ENCODE results near the gene BDH2. TPM values are rescaled to one million over a fixed set of nuclear protein-coding genes. Genes with fewer than 3 reads are reported as not detected.

Gene BDH2
- total RNA-seq, 2 donors from 2014 or later = 25.4 to 40.2 TPM

- 90 to 92% methylated on average over 3 of the region's 3 CpGs for WGBS, 2 donors
- ATAC-seq (no peak), DNase-seq (no peak)
Observed at GRCh38 chr4:103052145-103052544, 47.5 kb downstream of the BDH2 start.

GRCh38 chr4:103050736-103051436, 48.7 kb downstream of the BDH2 start:
- no peak for ATAC-seq
- intact Hi-C loops (cut with DNase I) = no loop called here
- Histone ChIP-seq H3K27ac (no peak overlapping the region), H3K4me3 (no peak overlapping the region), H3K36me3 (replicated peaks in 1 of 2; ENCODE audit: insufficient read depth in 1 of 2, low read depth in 2 of 2) (no peaks in the 10 kb centered on the region), H3K9me3 (no peaks in the 10 kb centered on the region), H3K27me3 (no peaks in the 10 kb centered on the region), H3K4me1 (no peaks in the 10 kb centered on the region)
- no peak for DNase-seq
- TF ChIP-seq, protein P1, sequence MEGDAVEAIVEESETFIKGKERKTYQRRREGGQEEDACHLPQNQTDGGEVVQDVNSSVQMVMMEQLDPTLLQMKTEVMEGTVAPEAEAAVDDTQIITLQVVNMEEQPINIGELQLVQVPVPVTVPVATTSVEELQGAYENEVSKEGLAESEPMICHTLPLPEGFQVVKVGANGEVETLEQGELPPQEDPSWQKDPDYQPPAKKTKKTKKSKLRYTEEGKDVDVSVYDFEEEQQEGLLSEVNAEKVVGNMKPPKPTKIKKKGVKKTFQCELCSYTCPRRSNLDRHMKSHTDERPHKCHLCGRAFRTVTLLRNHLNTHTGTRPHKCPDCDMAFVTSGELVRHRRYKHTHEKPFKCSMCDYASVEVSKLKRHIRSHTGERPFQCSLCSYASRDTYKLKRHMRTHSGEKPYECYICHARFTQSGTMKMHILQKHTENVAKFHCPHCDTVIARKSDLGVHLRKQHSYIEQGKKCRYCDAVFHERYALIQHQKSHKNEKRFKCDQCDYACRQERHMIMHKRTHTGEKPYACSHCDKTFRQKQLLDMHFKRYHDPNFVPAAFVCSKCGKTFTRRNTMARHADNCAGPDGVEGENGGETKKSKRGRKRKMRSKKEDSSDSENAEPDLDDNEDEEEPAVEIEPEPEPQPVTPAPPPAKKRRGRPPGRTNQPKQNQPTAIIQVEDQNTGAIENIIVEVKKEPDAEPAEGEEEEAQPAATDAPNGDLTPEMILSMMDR (IDR thresholded peaks at IDR 0.05) = no peak
- no peak for TF ChIP-seq POLR2A (IDR thresholded peaks at IDR 0.05)
- WGBS, 2 donors = 38 to 39% methylated on average over 2 of the region's 2 CpGs

More at GRCh38 chr4:103052145-103052544, 47.5 kb downstream of the BDH2 start:
- H3K36me3 ChIP-seq (replicated peaks in 1 of 2; ENCODE audit: insufficient read depth in 1 of 2, low read depth in 2 of 2) = no peaks in the 10 kb centered on the region
- H3K4me1 ChIP-seq = no peaks in the 10 kb centered on the region
- TF ChIP-seq, protein P1 (IDR thresholded peaks at IDR 0.05) = no peak
- no peak for TF ChIP-seq POLR2A (IDR thresholded peaks at IDR 0.05)
- no peaks in the 10 kb centered on the region for H3K27me3 ChIP-seq
- intact Hi-C loops (cut with DNase I) = no loop called here
- H3K4me3 ChIP-seq = no peak overlapping the region
- no peaks in the 10 kb centered on the region for H3K9me3 ChIP-seq
- H3K27ac ChIP-seq = no peak overlapping the region

DNA sequence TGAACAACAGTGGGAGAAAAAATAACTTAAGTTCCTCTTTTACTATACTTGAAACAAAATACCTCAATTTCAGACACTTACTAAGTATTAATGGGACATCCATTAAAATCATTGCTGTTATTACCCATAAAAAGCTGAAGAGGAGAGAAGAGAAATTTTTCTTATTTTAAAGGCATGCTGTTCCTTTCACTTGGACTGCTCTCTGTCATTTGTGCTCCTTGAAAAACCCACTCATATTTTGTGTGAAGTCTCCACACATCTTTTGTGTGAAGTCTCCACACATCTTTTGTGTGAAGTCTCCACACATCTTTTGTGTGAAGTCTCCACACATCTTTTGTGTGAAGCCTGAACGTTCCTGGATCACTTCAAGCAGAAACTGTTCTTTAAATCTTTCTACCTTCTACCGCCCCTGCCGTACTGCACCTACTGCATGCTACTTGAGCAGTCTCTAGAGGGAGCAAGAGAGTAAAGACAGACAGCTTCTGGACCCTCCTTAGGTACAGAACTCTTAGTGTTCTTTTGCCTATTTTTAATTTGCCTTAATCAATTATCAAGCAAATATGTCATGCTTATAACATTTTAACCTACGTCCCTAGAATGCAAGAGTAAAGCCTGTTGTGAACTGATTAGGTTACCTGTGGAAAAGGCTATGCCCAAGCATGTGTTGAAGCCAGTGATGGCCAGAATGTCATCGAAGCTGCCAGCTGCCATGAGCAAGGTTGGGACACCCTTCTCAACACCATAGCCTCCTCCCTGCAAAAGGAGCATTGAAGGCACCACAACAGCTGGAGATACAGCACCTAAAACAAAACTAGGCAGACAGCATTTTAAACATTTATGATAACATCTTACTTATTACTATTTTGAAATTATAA, 53.0 kb downstream of the BDH2 start:
- intact Hi-C loops (cut with DNase I) = no loop called here
- no peak for TF ChIP-seq POLR2A (IDR thresholded peaks at IDR 0.05)
- TF ChIP-seq, protein P1 (IDR thresholded peaks at IDR 0.05) = peak; percentile 30 to 69 (median 59)
- no peaks in the 10 kb centered on the region for H3K36me3 ChIP-seq (replicated peaks in 1 of 2; ENCODE audit: insufficient read depth in 1 of 2, low read depth in 2 of 2)
- no peaks in the 10 kb centered on the region for H3K27me3 ChIP-seq
- peak; percentile 25 to 40 (median 38) for DNase-seq
- ATAC-seq = peak; percentile 81
- no peaks in the 10 kb centered on the region for H3K9me3 ChIP-seq
- 30 to 32% methylated on average over 5 of the region's 5 CpGs for WGBS, 2 donors
- H3K27ac ChIP-seq = no peak overlapping the region
- H3K4me3 ChIP-seq = no peak overlapping the region
- no peaks in the 10 kb centered on the region for H3K4me1 ChIP-seq

DNA sequence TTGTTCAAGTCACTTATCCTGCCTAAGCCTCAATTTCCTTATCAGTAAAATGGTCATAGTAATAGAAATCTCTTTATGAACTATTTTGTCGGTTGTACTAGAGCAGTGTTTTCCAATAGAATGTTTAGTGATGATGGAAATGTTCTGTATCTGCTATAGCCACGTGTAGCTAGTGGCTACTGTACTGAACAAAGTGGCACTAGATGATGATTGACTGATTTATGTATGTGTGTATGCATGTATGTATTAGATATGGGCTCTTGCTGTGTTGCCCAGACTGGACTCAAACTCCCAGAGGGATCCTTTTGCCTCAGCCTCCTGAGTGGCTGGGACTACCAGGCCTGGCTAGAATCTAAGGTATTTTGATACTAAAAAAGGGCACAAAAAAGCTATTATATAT, 55.5 kb downstream of the BDH2 start:
- no peak for ATAC-seq
- no peaks in the 10 kb centered on the region for H3K4me1 ChIP-seq
- no peaks in the 10 kb centered on the region for H3K9me3 ChIP-seq
- H3K27ac ChIP-seq = no peak overlapping the region
- H3K36me3 ChIP-seq (replicated peaks in 1 of 2; ENCODE audit: insufficient read depth in 1 of 2, low read depth in 2 of 2) = no peaks in the 10 kb centered on the region
- H3K4me3 ChIP-seq = no peak overlapping the region
- H3K27me3 ChIP-seq = no peaks in the 10 kb centered on the region
- TF ChIP-seq POLR2A (IDR thresholded peaks at IDR 0.05) = no peak
- TF ChIP-seq, protein P1 (IDR thresholded peaks at IDR 0.05) = no peak
- DNase-seq = no peak
- 69 to 70% methylated on average over 2 of the region's 2 CpGs for WGBS, 2 donors
- intact Hi-C loops (cut with DNase I) = no loop called here
